Activated naive CD4-positive, alpha-beta T cell treated with anti-CD3 and anti-CD28 coated beads, Interleukin-2, amount 10 ng/mL, durations not matched to agents 7 days and 5 days (primary cell): ENCODE results near the gene NT5C.
A peak's percentile ranks its signal among the peaks of the same experiment; 100 is the strongest.
"Not testable (repeated sequence)": the region's sequence is repeated elsewhere in the genome, so short reads cannot be mapped to it uniquely, and the experiment has no call there.

Source experiments
- CTCF ChIA-PET: fragments of 350-600 bp; sonication (Branson Sonifier 250); formaldehyde crosslinking; loops from one replicate; lab custom pipeline; 2021; ENCODE audit warnings: antibody characterized with exemption; lab: Charles Lee
- DNase-seq: peaks from one replicate; pipeline ENCODE4 v3.0.0-alpha.2; 2020
- H3K27ac Mint-ChIP-seq: one replicate; pipeline ENCODE4 v1.8.0; 2021; ENCODE audit warnings: mild to moderate bottlenecking, moderate library complexity, mixed read lengths
- H3K27me3 Mint-ChIP-seq: one replicate; pipeline ENCODE4 v1.8.0; 2021; ENCODE audit warnings: mild to moderate bottlenecking, mixed read lengths
- H3K36me3 Mint-ChIP-seq: one replicate; pipeline ENCODE4 v1.8.0; 2021; ENCODE audit warnings: mixed read lengths
- H3K4me1 Mint-ChIP-seq: one replicate; pipeline ENCODE4 v1.8.0; 2021; ENCODE audit warnings: mixed read lengths
- H3K4me3 Mint-ChIP-seq: one replicate; pipeline ENCODE4 v1.8.0; 2021; ENCODE audit warnings: mild to moderate bottlenecking, moderate library complexity, mixed read lengths
- H3K9me3 Mint-ChIP-seq: one replicate; pipeline ENCODE4 v1.8.0; 2021; ENCODE audit warnings: mixed read lengths

Gene NT5C

GRCh38 chr17:75131278-75132017 lies at the start of gene NT5C:
Gene NT5C (minus strand): TSS chr17:75131742. CDS start chr17:75131707, 35 bp downstream.
- CTCF ChIA-PET = interaction anchor here (0.7 to 12.7 kb wide), 11 partner anchors 10 to 170 kb away, joined by 3 to 164 read pairs (median 3); no protein-coding TSS in a partner anchor
- Mint-ChIP-seq H3K4me3 (peak within 1 kb of the TSS; percentile 88), H3K9me3 (no peaks in the 10 kb centered on the region), H3K27ac (peak within 1 kb of the TSS; percentile 92), H3K36me3 (peaks cover 25% of the 10 kb centered on the region), H3K4me1 (peaks cover 29% of the 10 kb centered on the region), H3K27me3 (no peaks in the 10 kb centered on the region)
- peak; percentile 81 for DNase-seq

GRCh38 chr17:75181110-75181509 lies 49.6 kb upstream of the NT5C start:
- H3K27ac Mint-ChIP-seq = peak overlapping the region; percentile 100
- no peaks in the 10 kb centered on the region for H3K27me3 Mint-ChIP-seq
- CTCF ChIA-PET = interaction anchor here (0.9 to 2.4 kb wide), 5 partner anchors 9 to 67 kb away, joined by 3 to 11 read pairs (median 8); partner anchors contain the start of gene NUP85
- H3K9me3 Mint-ChIP-seq = no peaks in the 10 kb centered on the region
- no peak for DNase-seq
- peaks cover 49% of the 10 kb centered on the region for H3K4me1 Mint-ChIP-seq
- peak overlapping the region; percentile 94 for H3K4me3 Mint-ChIP-seq
- peaks cover 40% of the 10 kb centered on the region for H3K36me3 Mint-ChIP-seq

GRCh38 chr17:75178453-75178852 lies 46.9 kb upstream of the NT5C start:
- no peak for DNase-seq
- Mint-ChIP-seq H3K4me1 (peaks cover 36% of the 10 kb centered on the region), H3K36me3 (peaks cover 48% of the 10 kb centered on the region), H3K27ac (no peak overlapping the region), H3K4me3 (no peak overlapping the region), H3K27me3 (no peaks in the 10 kb centered on the region), H3K9me3 (no peaks in the 10 kb centered on the region)
- CTCF ChIA-PET = interaction anchor here (1.3 kb wide), 1 partner anchor 65 kb away, joined by 5 read pairs; no protein-coding TSS in a partner anchor

GRCh38 chr17:75176625-75177024 lies 45.1 kb upstream of the NT5C start:
- H3K4me3 Mint-ChIP-seq = no peak overlapping the region
- CTCF ChIA-PET = interaction anchor here (1.6 to 2.2 kb wide), 2 partner anchors 25 to 215 kb away, joined by 4 to 5 read pairs; no protein-coding TSS in a partner anchor
- H3K27ac Mint-ChIP-seq = peak overlapping the region; percentile 69
- DNase-seq = no peak
- peaks cover 40% of the 10 kb centered on the region for H3K4me1 Mint-ChIP-seq
- H3K27me3 Mint-ChIP-seq = no peaks in the 10 kb centered on the region
- peaks cover 57% of the 10 kb centered on the region for H3K36me3 Mint-ChIP-seq
- no peaks in the 10 kb centered on the region for H3K9me3 Mint-ChIP-seq

GRCh38 chr17:75174996-75175395 lies 43.5 kb upstream of the NT5C start:
- Mint-ChIP-seq H3K9me3 (no peaks in the 10 kb centered on the region), H3K4me3 (no peak overlapping the region), H3K27ac (no peak overlapping the region), H3K27me3 (no peaks in the 10 kb centered on the region), H3K4me1 (peaks cover 32% of the 10 kb centered on the region), H3K36me3 (peaks cover 45% of the 10 kb centered on the region)
- CTCF ChIA-PET = interaction anchor here (0.9 to 9.4 kb wide), 5 partner anchors 26 to 214 kb away, joined by 3 to 116 read pairs (median 5); no protein-coding TSS in a partner anchor
- no peak for DNase-seq

- no peak for DNase-seq
- CTCF ChIA-PET = interaction anchor here (0.8 to 9.4 kb wide), 7 partner anchors 27 to 212 kb away, joined by 3 to 116 read pairs (median 6); no protein-coding TSS in a partner anchor
- Mint-ChIP-seq H3K4me3 (no peak overlapping the region), H3K27ac (no peak overlapping the region), H3K9me3 (no peaks in the 10 kb centered on the region), H3K4me1 (peaks cover 18% of the 10 kb centered on the region), H3K36me3 (peaks cover 37% of the 10 kb centered on the region), H3K27me3 (no peaks in the 10 kb centered on the region)
Observed at GRCh38 chr17:75173526-75173925, 42.0 kb upstream of the NT5C start.

- DNase-seq = no peak
- peaks cover 27% of the 10 kb centered on the region for H3K36me3 Mint-ChIP-seq
- peak overlapping the region; percentile 37 for H3K27ac Mint-ChIP-seq
- H3K9me3 Mint-ChIP-seq = no peaks in the 10 kb centered on the region
- no peaks in the 10 kb centered on the region for H3K27me3 Mint-ChIP-seq
- peaks cover 11% of the 10 kb centered on the region for H3K4me1 Mint-ChIP-seq
- CTCF ChIA-PET = interaction anchor here (9.4 kb wide), 1 partner anchor 54 kb away, joined by 116 read pairs; no protein-coding TSS in a partner anchor
- H3K4me3 Mint-ChIP-seq = no peak overlapping the region
Observed at GRCh38 chr17:75168998-75169397, 37.5 kb upstream of the NT5C start.

GRCh38 chr17:75164606-75165005 lies 33.1 kb upstream of the NT5C start:
- not testable (repeated sequence) for H3K4me1 Mint-ChIP-seq, DNase-seq, H3K27ac Mint-ChIP-seq, H3K27me3 Mint-ChIP-seq, H3K4me3 Mint-ChIP-seq, H3K9me3 Mint-ChIP-seq
- H3K36me3 Mint-ChIP-seq = peaks cover 15% of the 10 kb centered on the region
- CTCF ChIA-PET = interaction anchor here (0.7 kb wide), 1 partner anchor 55 kb away, joined by 3 read pairs; the partner anchor contains the start of gene ARMC7

- Mint-ChIP-seq H3K4me1 (no peaks in the 10 kb centered on the region), H3K4me3 (no peak overlapping the region), H3K27me3 (no peaks in the 10 kb centered on the region), H3K36me3 (peaks cover 16% of the 10 kb centered on the region), H3K9me3 (no peaks in the 10 kb centered on the region), H3K27ac (no peak overlapping the region)
- DNase-seq = no peak
- CTCF ChIA-PET = interaction anchor here (1.7 kb wide), 1 partner anchor 9 kb away, joined by 5 read pairs; no protein-coding TSS in a partner anchor
Observed at GRCh38 chr17:75163074-75163473, 31.5 kb upstream of the NT5C start.

GRCh38 chr17:75160211-75160610 lies 28.7 kb upstream of the NT5C start:
- Mint-ChIP-seq H3K4me3 (no peak overlapping the region), H3K9me3 (no peaks in the 10 kb centered on the region), H3K27ac (no peak overlapping the region), H3K4me1 (peaks cover 11% of the 10 kb centered on the region), H3K27me3 (no peaks in the 10 kb centered on the region), H3K36me3 (peaks cover 16% of the 10 kb centered on the region)
- CTCF ChIA-PET = interaction anchor here (1.2 to 2.7 kb wide), 3 partner anchors 11 to 100 kb away, joined by 5 to 10 read pairs (median 7); no protein-coding TSS in a partner anchor
- DNase-seq = no peak

- peaks cover 19% of the 10 kb centered on the region for H3K4me1 Mint-ChIP-seq
- no peak overlapping the region for H3K4me3 Mint-ChIP-seq
- H3K9me3 Mint-ChIP-seq = no peaks in the 10 kb centered on the region
- H3K36me3 Mint-ChIP-seq = peaks cover 15% of the 10 kb centered on the region
- no peak for DNase-seq
- CTCF ChIA-PET = interaction anchor here (1.2 to 2.7 kb wide), 3 partner anchors 12 to 99 kb away, joined by 5 to 10 read pairs (median 7); no protein-coding TSS in a partner anchor
- no peaks in the 10 kb centered on the region for H3K27me3 Mint-ChIP-seq
- no peak overlapping the region for H3K27ac Mint-ChIP-seq
Observed at GRCh38 chr17:75159196-75160031, 27.9 kb upstream of the NT5C start.

GRCh38 chr17:75158480-75158879 lies 26.9 kb upstream of the NT5C start:
- not testable (repeated sequence) for H3K27ac Mint-ChIP-seq, H3K4me3 Mint-ChIP-seq, H3K27me3 Mint-ChIP-seq, DNase-seq, H3K9me3 Mint-ChIP-seq
- CTCF ChIA-PET = interaction anchor here (0.7 to 2.7 kb wide), 3 partner anchors 13 to 298 kb away, joined by 4 to 10 read pairs (median 7); no protein-coding TSS in a partner anchor
- Mint-ChIP-seq H3K4me1 (peaks cover 19% of the 10 kb centered on the region), H3K36me3 (peaks cover 13% of the 10 kb centered on the region)

GRCh38 chr17:75155191-75155601 lies 23.7 kb upstream of the NT5C start:
- CTCF ChIA-PET = interaction anchor here (1.0 to 1.5 kb wide), 2 partner anchors 41 to 46 kb away, joined by 3 to 9 read pairs; no protein-coding TSS in a partner anchor
- H3K27ac Mint-ChIP-seq = peak overlapping the region; percentile 93
- H3K27me3 Mint-ChIP-seq = no peaks in the 10 kb centered on the region
- no peak overlapping the region for H3K4me3 Mint-ChIP-seq
- no peaks in the 10 kb centered on the region for H3K9me3 Mint-ChIP-seq
- peaks cover 39% of the 10 kb centered on the region for H3K4me1 Mint-ChIP-seq
- DNase-seq = no peak
- H3K36me3 Mint-ChIP-seq = peaks cover 18% of the 10 kb centered on the region
